Subcutaneous abdominal adipose tissue (tissue), 5 donors: Measurements from ENCODE around the gene WNT10A.
"Not testable (repeated sequence)": the region's sequence is repeated elsewhere in the genome, so short reads cannot be mapped to it uniquely, and the experiment has no call there.

Experiments
- H3K27ac ChIP-seq: one replicate; pipeline ENCODE4 v1.7.0; 2013; ENCODE audit warnings: low read depth, mild to moderate bottlenecking, inconsistent platforms, low read length, moderate library complexity
- H3K27me3 ChIP-seq, 5 donors: one replicate each; pipeline ENCODE4 v1.7.0; 2013; ENCODE audit warnings: low read length in 5 of 5, inconsistent platforms in 1 of 5; ENCODE audit not compliant: control insufficient read depth in 5 of 5, insufficient read depth in 4 of 5
- H3K36me3 ChIP-seq, 5 donors: one replicate each; pipeline ENCODE4 v1.7.0; 2013; ENCODE audit warnings: low read length in 5 of 5; ENCODE audit not compliant: control insufficient read depth in 5 of 5, insufficient read depth in 5 of 5
- H3K4me1 ChIP-seq, 5 donors: one replicate each; pipeline ENCODE4 v1.7.0; 2013; ENCODE audit warnings: low read length in 5 of 5, mild to moderate bottlenecking in 3 of 5, moderate library complexity in 1 of 5; ENCODE audit not compliant: control insufficient read depth in 5 of 5, insufficient read depth in 5 of 5
- H3K4me3 ChIP-seq, 5 donors: one replicate each; pipeline ENCODE4 v1.7.0; 2013; ENCODE audit warnings: low read length in 5 of 5, low read depth in 1 of 5
- H3K9ac ChIP-seq, 5 donors: one replicate each; pipeline ENCODE4 v1.7.0; 2013; ENCODE audit warnings: low read length in 5 of 5, mild to moderate bottlenecking in 4 of 5, moderate library complexity in 3 of 5
- H3K9me3 ChIP-seq, 5 donors: one replicate each; pipeline ENCODE4 v1.7.0; 2013; ENCODE audit warnings: low read length in 5 of 5; ENCODE audit not compliant: control insufficient read depth in 5 of 5
- donor health status: healthy.
- donor health status: healthy.
- donor health status: healthy.
- donor health status: healthy.
- donor health status: healthy.

WNT10A gene

DNA sequence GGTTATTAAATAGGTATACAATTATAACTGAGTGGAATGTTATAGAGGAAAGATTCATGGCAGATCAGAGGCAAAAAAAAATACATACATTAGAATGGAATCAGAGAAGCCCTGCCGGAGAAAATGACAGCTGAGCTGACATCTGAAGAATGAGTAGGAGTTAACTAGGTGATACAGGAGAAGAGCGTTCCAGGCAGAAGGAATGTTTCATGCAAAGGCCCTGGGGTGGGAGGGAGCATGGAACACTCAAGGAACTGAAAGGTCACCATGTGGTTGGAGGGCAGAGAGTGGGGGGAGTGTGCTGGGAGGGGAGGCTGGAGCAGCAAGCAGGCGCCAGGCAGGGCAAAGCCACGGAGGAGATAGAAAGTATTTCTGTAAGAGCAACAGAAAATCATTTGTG lies 47.2 kb downstream of the WNT10A start:
- H3K4me1 ChIP-seq = no peaks in the 10 kb centered on the region
- H3K4me3 ChIP-seq = no peak overlapping the region
- no peak overlapping the region for H3K27ac ChIP-seq
- no peak overlapping the region for H3K9ac ChIP-seq
- peaks cover 0 to 10% (median 4%) of the 10 kb centered on the region in 5 donors for H3K27me3 ChIP-seq
- H3K9me3 ChIP-seq = no peaks in the 10 kb centered on the region
- H3K36me3 ChIP-seq = no peaks in the 10 kb centered on the region

GRCh38 chr2:218930488-218930887 lies 49.8 kb downstream of the WNT10A start:
- H3K27ac ChIP-seq, H3K4me3 ChIP-seq, H3K27me3 ChIP-seq, H3K9me3 ChIP-seq, H3K4me1 ChIP-seq, H3K36me3 ChIP-seq, H3K9ac ChIP-seq: not testable (repeated sequence)

- not testable (repeated sequence) for H3K9me3 ChIP-seq, H3K4me1 ChIP-seq, H3K4me3 ChIP-seq, H3K36me3 ChIP-seq, H3K27ac ChIP-seq, H3K9ac ChIP-seq
- H3K27me3 ChIP-seq = peaks cover 5 to 15% (median 7%) of the 10 kb centered on the region in 5 donors
These were observed 51.1 kb downstream of the WNT10A start for GRCh38 chr2:218931751-218932150.
